Lower leg skin (tissue), 3 donors: Measurements from ENCODE around the gene TTLL5.

Source experiments
- POLR2A ChIP-seq, 2 donors: fragments of 450-650 bp; IDR thresholded peaks; one replicate each; pipeline ENCODE4 v1.6.1; 2016 to 2017; ENCODE audit warnings: antibody characterized with exemption in 2 of 2, mild to moderate bottlenecking in 1 of 2, moderate library complexity in 1 of 2
- TF ChIP-seq, protein P1 (sequence below), 3 donors: fragments of 450-650 bp; IDR thresholded peaks; one replicate each; pipeline ENCODE4 v1.5.1; 2016; ENCODE audit warnings: antibody characterized with exemption in 3 of 3, mild to moderate bottlenecking in 3 of 3, moderate library complexity in 2 of 3

- TF ChIP-seq, protein P1, sequence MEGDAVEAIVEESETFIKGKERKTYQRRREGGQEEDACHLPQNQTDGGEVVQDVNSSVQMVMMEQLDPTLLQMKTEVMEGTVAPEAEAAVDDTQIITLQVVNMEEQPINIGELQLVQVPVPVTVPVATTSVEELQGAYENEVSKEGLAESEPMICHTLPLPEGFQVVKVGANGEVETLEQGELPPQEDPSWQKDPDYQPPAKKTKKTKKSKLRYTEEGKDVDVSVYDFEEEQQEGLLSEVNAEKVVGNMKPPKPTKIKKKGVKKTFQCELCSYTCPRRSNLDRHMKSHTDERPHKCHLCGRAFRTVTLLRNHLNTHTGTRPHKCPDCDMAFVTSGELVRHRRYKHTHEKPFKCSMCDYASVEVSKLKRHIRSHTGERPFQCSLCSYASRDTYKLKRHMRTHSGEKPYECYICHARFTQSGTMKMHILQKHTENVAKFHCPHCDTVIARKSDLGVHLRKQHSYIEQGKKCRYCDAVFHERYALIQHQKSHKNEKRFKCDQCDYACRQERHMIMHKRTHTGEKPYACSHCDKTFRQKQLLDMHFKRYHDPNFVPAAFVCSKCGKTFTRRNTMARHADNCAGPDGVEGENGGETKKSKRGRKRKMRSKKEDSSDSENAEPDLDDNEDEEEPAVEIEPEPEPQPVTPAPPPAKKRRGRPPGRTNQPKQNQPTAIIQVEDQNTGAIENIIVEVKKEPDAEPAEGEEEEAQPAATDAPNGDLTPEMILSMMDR (IDR thresholded peaks at IDR 0.05): no peak
- TF ChIP-seq POLR2A (IDR thresholded peaks at IDR 0.05): no peak
Observed at GRCh38 chr14:75877292-75877691, 216.2 kb downstream of the TTLL5 start.
